HEK293T (cell line): ENCODE results near the gene ST8SIA3.

Experiments
- CTCF ChIA-PET: fragments of 350-600 bp; formaldehyde crosslinking; extraction: SDS; loops from one replicate; lab custom pipeline; 2021; ENCODE audit warnings: antibody characterized with exemption, inconsistent platforms; lab: Yijun Ruan, JAX
- POLR2A ChIA-PET: fragments of 350-600 bp; formaldehyde crosslinking; extraction: SDS; loops from one replicate; lab custom pipeline; 2020; ENCODE audit warnings: antibody characterized with exemption, inconsistent platforms; lab: Yijun Ruan, JAX
- DNase-seq: peaks from one replicate; pipeline ENCODE4 v3.0.0; 2012; ENCODE audit warnings: mixed read lengths; ENCODE audit errors: extremely low spot score
- ARNT ChIP-seq: fragments of 450-650 bp; IDR thresholded peaks from 2 replicates; pipeline ENCODE4 v1.6.1; 2017; ENCODE audit warnings: mild to moderate bottlenecking
- BHLHE40 ChIP-seq: fragments of 450-650 bp; IDR thresholded peaks from 2 replicates; pipeline ENCODE4 v1.6.1; 2016; ENCODE audit warnings: mild to moderate bottlenecking, moderate library complexity, borderline replicate concordance
- CTBP1 ChIP-seq: fragments of 450-650 bp; IDR thresholded peaks from 2 replicates; pipeline ENCODE4 v1.6.1; 2016; ENCODE audit warnings: borderline replicate concordance
- ELF4 ChIP-seq: fragments of 450-650 bp; IDR thresholded peaks from 2 replicates; pipeline ENCODE4 v1.6.1; 2017; ENCODE audit warnings: antibody characterized with exemption
- FOXA1 ChIP-seq: fragments of 450-650 bp; IDR thresholded peaks from 2 replicates; pipeline ENCODE4 v1.6.1; 2016; ENCODE audit warnings: mild to moderate bottlenecking
- HDGF ChIP-seq: fragments of 450-650 bp; IDR thresholded peaks from 2 replicates; pipeline ENCODE4 v1.6.1; 2017; ENCODE audit warnings: antibody characterized with exemption, borderline replicate concordance
- L3MBTL2 ChIP-seq: fragments of 450-650 bp; conservative IDR thresholded peaks from 2 replicates; pipeline ENCODE4 v1.6.1; 2016; ENCODE audit warnings: mild to moderate bottlenecking
- SP1 ChIP-seq: fragments of 450-650 bp; IDR thresholded peaks from 2 replicates; pipeline ENCODE4 v1.6.1; 2017
- TARDBP ChIP-seq: fragments of 450-650 bp; IDR thresholded peaks from 2 replicates; pipeline ENCODE4 v1.6.1; 2016
- ZNF384 ChIP-seq: fragments of 450-650 bp; IDR thresholded peaks from 2 replicates; pipeline ENCODE4 v1.6.1; 2016
- TF ChIP-seq, protein P1 (sequence below): fragments of 450-650 bp; IDR thresholded peaks from 2 replicates; pipeline ENCODE4 v1.6.1; 2016

The ST8SIA3 gene

GRCh38 chr18:57416542-57416941 lies 64.2 kb downstream of the ST8SIA3 start:
- TF ChIP-seq SP1: no peak
- no peak for TF ChIP-seq FOXA1
- no peak for TF ChIP-seq ELF4
- no peak for TF ChIP-seq ZNF384
- no peak for TF ChIP-seq HDGF
- TF ChIP-seq CTBP1: no peak
- TF ChIP-seq, protein P1, sequence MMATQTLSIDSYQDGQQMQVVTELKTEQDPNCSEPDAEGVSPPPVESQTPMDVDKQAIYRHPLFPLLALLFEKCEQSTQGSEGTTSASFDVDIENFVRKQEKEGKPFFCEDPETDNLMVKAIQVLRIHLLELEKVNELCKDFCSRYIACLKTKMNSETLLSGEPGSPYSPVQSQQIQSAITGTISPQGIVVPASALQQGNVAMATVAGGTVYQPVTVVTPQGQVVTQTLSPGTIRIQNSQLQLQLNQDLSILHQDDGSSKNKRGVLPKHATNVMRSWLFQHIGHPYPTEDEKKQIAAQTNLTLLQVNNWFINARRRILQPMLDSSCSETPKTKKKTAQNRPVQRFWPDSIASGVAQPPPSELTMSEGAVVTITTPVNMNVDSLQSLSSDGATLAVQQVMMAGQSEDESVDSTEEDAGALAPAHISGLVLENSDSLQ: no peak
- TF ChIP-seq L3MBTL2: no peak
- TF ChIP-seq BHLHE40: no peak
- TF ChIP-seq ARNT: no peak
- no peak for TF ChIP-seq TARDBP
- DNase-seq: no peak
- CTCF ChIA-PET: no interaction called here
- POLR2A ChIA-PET: no interaction called here
